Measurements from ENCODE around the gene SLC22A16.

SLC22A16 gene

GRCh38 chr6:110415086-110415916 is 61.1 kb downstream of the SLC22A16 start, which contains the start of gene DDO:
DDO (minus strand) TSS chr6:110415575; CDS start chr6:110413462, 2,113 bp downstream.
- intact Hi-C loops (cut with DNase I), result no loop called here
- peak; percentile 59 to 93 (median 79) for DNase-seq

GRCh38 chr6:110414669-110415068 is 61.7 kb downstream of the SLC22A16 start:
- intact Hi-C loops (cut with DNase I), result no loop called here
- peak in 3 of 42 donors; percentile 10 to 47 (median 44) for DNase-seq

GRCh38 chr6:110412360-110412759 is 64.1 kb downstream of the SLC22A16 start:
- no peak for DNase-seq
- intact Hi-C loops (cut with DNase I), result no loop called here

GRCh38 chr6:110410511-110410910 is 65.9 kb downstream of the SLC22A16 start:
- DNase-seq, result peak in 29 of 42 donors; percentile 11 to 80 (median 56)
- intact Hi-C loops (cut with DNase I), result no loop called here

GRCh38 chr6:110409794-110410193 is 66.6 kb downstream of the SLC22A16 start:
- no peak for DNase-seq
- intact Hi-C loops (cut with DNase I), result no loop called here

GRCh38 chr6:110408901-110409300 is 67.5 kb downstream of the SLC22A16 start:
- peak in 2 of 42 donors; percentile 15 to 28 for DNase-seq
- intact Hi-C loops (cut with DNase I), result no loop called here

- intact Hi-C loops (cut with DNase I), result no loop called here
- DNase-seq, result no peak
Measured at GRCh38 chr6:110404607-110405006, 71.8 kb downstream of the SLC22A16 start.

GRCh38 chr6:110401585-110402176 is 74.7 kb downstream of the SLC22A16 start:
- intact Hi-C loops (cut with DNase I), result no loop called here

GRCh38 chr6:110400208-110400607 is 76.2 kb downstream of the SLC22A16 start:
- intact Hi-C loops (cut with DNase I), result no loop called here
- no peak for DNase-seq

More at GRCh38 chr6:110401585-110402176, 74.7 kb downstream of the SLC22A16 start:
- no peak for DNase-seq

- peak in 2 of 42 donors; percentile 8 to 16 for DNase-seq
- intact Hi-C loops (cut with DNase I), result loop anchor here (10.0 kb wide), 1 partner anchor 215 kb away; the partner anchor contains the start of gene CDC40
Measured at GRCh38 chr6:110399219-110400071, 77.0 kb downstream of the SLC22A16 start.

GRCh38 chr6:110398778-110399177 is 77.6 kb downstream of the SLC22A16 start:
- intact Hi-C loops (cut with DNase I), result loop anchor here (10.0 kb wide), 1 partner anchor 214 kb away; the partner anchor contains the start of gene CDC40
- no peak for DNase-seq

GRCh38 chr6:110395221-110395620 is 81.2 kb downstream of the SLC22A16 start:
- intact Hi-C loops (cut with DNase I), result loop anchor here (10.0 kb wide), 1 partner anchor 210 kb away; the partner anchor contains the start of gene CDC40
- peak in 3 of 42 donors; percentile 19 to 33 (median 22) for DNase-seq

- intact Hi-C loops (cut with DNase I), result loop anchor here (5.0 to 10.0 kb wide), 2 partner anchors 210 to 692 kb away; partner anchors contain the start of gene CDC40
Measured at GRCh38 chr6:110394409-110394808, 82.0 kb downstream of the SLC22A16 start.

GRCh38 chr6:110392727-110393126 is 83.7 kb downstream of the SLC22A16 start:
- no peak for DNase-seq
- intact Hi-C loops (cut with DNase I), result loop anchor here (5.0 to 10.0 kb wide), 2 partner anchors 208 to 690 kb away; partner anchors contain the start of gene CDC40

More at GRCh38 chr6:110394409-110394808, 82.0 kb downstream of the SLC22A16 start:
- DNase-seq, result no peak

- no peak for DNase-seq
- intact Hi-C loops (cut with DNase I), result loop anchor here (5.0 to 10.0 kb wide), 2 partner anchors 206 to 688 kb away; partner anchors contain the start of gene CDC40
Measured at GRCh38 chr6:110390404-110390803, 86.0 kb downstream of the SLC22A16 start.

- intact Hi-C loops (cut with DNase I), result loop anchor here (5.0 to 10.0 kb wide), 2 partner anchors 205 to 688 kb away; partner anchors contain the start of gene CDC40
- no peak for DNase-seq
Measured at GRCh38 chr6:110389689-110390382, 86.6 kb downstream of the SLC22A16 start.

GRCh38 chr6:110387986-110388385 is 88.4 kb downstream of the SLC22A16 start:
- DNase-seq, result no peak
- intact Hi-C loops (cut with DNase I), result no loop called here

- no peak for DNase-seq
- intact Hi-C loops (cut with DNase I), result no loop called here
Measured at GRCh38 chr6:110385458-110385863, 91.0 kb downstream of the SLC22A16 start.
